Measurements from ENCODE around the gene EXT2. TPM values are rescaled to one million over a fixed set of nuclear protein-coding genes. Genes with fewer than 3 reads are reported as not detected.

EXT2 gene
- total RNA-seq, 1 donor from 2014 or later, result 73.9 TPM

DNA sequence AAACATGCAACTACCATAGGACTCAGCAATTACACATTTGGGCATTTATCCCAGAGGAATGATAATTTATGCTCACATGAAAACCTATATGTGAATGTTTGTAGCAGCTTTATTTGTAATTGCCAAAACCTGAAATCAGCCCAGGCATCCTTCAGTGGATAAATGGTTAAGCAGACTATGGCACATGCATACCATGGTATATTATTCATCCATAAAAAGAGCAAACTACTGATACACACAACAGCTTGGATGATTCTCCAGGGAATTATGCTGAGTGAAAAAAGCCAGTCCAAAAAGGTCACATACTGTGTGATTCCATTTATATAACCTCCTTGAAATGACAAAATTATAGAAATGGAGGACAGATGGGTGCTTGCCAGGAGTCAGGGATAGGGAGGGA lies 127.8 kb downstream of the EXT2 start:
- H3K9me3 Mint-ChIP-seq (ENCODE audit: low read depth), result no peaks in the 10 kb centered on the region

DNA sequence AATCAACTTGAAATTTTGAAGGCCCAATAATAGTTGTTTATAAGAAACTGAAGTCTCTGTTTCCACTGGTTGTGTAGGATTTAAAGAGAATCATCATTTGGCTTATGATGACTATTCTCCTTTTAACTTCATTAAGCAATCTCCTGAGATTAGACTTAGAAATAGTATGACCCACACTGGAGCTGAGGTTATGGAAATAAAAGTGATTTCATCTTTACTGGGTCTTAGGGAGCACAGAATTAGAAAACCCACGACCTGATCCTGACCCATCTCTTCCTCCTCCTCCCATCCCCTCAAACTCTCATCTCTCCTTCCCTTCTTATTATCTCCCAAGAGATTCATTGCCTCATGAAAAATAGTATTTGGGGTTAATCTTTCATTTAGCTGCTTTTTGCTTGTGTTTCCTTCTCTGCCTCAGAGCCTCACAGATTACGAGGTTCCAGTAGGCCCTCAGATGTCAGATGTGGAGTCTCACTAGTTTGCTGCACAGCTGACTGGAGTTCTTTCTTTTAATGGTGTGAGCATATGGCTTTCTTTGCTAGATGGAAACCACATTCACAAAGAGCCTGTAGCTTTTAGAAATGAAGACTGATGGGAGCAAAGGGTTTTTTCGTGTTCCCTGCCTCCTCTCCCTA lies 129.5 kb downstream of the EXT2 start:
- no peak overlapping the region for H3K4me3 Mint-ChIP-seq (ENCODE audit: low read depth)

More for the DNA sequence above, 127.8 kb downstream of the EXT2 start:
- Mint-ChIP-seq H3K4me3 (ENCODE audit: low read depth) (no peak overlapping the region), H3K36me3 (ENCODE audit: insufficient read depth) (peaks cover 1% of the 10 kb centered on the region), H3K4me1 (ENCODE audit: low read depth) (peaks cover 4% of the 10 kb centered on the region), H3K27ac (no peak overlapping the region), H3K27me3 (no peaks in the 10 kb centered on the region)
- TF ChIP-seq, protein P1, sequence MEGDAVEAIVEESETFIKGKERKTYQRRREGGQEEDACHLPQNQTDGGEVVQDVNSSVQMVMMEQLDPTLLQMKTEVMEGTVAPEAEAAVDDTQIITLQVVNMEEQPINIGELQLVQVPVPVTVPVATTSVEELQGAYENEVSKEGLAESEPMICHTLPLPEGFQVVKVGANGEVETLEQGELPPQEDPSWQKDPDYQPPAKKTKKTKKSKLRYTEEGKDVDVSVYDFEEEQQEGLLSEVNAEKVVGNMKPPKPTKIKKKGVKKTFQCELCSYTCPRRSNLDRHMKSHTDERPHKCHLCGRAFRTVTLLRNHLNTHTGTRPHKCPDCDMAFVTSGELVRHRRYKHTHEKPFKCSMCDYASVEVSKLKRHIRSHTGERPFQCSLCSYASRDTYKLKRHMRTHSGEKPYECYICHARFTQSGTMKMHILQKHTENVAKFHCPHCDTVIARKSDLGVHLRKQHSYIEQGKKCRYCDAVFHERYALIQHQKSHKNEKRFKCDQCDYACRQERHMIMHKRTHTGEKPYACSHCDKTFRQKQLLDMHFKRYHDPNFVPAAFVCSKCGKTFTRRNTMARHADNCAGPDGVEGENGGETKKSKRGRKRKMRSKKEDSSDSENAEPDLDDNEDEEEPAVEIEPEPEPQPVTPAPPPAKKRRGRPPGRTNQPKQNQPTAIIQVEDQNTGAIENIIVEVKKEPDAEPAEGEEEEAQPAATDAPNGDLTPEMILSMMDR (IDR thresholded peaks at IDR 0.05; ENCODE audit: unreplicated experiment), result no peak
- no peak for DNase-seq (ENCODE audit: low spot score, unreplicated experiment)

GRCh38 chr11:44226490-44226889 lies 131.0 kb downstream of the EXT2 start:
- Mint-ChIP-seq H3K36me3 (ENCODE audit: insufficient read depth) (no peaks in the 10 kb centered on the region), H3K4me1 (ENCODE audit: low read depth) (no peaks in the 10 kb centered on the region), H3K9me3 (ENCODE audit: low read depth) (no peaks in the 10 kb centered on the region), H3K4me3 (ENCODE audit: low read depth) (no peak overlapping the region), H3K27me3 (no peaks in the 10 kb centered on the region), H3K27ac (no peak overlapping the region)
- no peak for DNase-seq (ENCODE audit: low spot score, unreplicated experiment)
- TF ChIP-seq, protein P1 (IDR thresholded peaks at IDR 0.05; ENCODE audit: unreplicated experiment), result no peak

More for the DNA sequence above, 129.5 kb downstream of the EXT2 start:
- Mint-ChIP-seq H3K27me3 (no peaks in the 10 kb centered on the region), H3K4me1 (ENCODE audit: low read depth) (peaks cover 4% of the 10 kb centered on the region), H3K9me3 (ENCODE audit: low read depth) (no peaks in the 10 kb centered on the region), H3K36me3 (ENCODE audit: insufficient read depth) (no peaks in the 10 kb centered on the region), H3K27ac (no peak overlapping the region)
- DNase-seq (ENCODE audit: low spot score, unreplicated experiment), result no peak
- TF ChIP-seq, protein P1 (IDR thresholded peaks at IDR 0.05; ENCODE audit: unreplicated experiment), result no peak

- Mint-ChIP-seq H3K27ac (no peak overlapping the region), H3K36me3 (ENCODE audit: insufficient read depth) (no peaks in the 10 kb centered on the region), H3K9me3 (ENCODE audit: low read depth) (no peaks in the 10 kb centered on the region), H3K27me3 (no peaks in the 10 kb centered on the region), H3K4me1 (ENCODE audit: low read depth) (no peaks in the 10 kb centered on the region), H3K4me3 (ENCODE audit: low read depth) (no peak overlapping the region)
- DNase-seq (ENCODE audit: low spot score, unreplicated experiment), result no peak
- TF ChIP-seq, protein P1 (IDR thresholded peaks at IDR 0.05; ENCODE audit: unreplicated experiment), result no peak
Observed at GRCh38 chr11:44226945-44227344, 131.5 kb downstream of the EXT2 start.

DNA sequence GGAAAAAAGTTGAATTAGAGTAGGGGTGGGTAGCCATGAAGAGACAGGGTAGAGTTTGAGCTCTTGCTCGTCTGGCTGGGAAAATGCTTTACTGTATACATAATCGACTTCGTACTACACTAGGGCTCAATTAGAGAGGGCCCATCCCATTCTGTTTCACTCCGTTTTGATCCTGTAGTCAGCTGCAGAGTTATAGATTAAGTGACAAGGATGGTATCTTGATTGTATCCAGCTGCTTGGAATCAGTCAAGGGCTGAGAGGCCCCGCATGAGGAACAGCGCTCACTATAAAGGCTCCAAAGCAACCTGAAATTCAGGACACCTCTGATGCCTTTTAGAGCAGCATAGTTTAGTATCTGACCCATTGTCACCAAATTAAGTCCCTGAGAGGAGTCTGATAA lies 132.9 kb downstream of the EXT2 start:
- H3K4me3 Mint-ChIP-seq (ENCODE audit: low read depth), result no peak overlapping the region
- DNase-seq (ENCODE audit: low spot score, unreplicated experiment), result no peak
- no peak overlapping the region for H3K27ac Mint-ChIP-seq
- no peaks in the 10 kb centered on the region for H3K27me3 Mint-ChIP-seq
- H3K36me3 Mint-ChIP-seq (ENCODE audit: insufficient read depth), result peaks cover 2% of the 10 kb centered on the region
- H3K4me1 Mint-ChIP-seq (ENCODE audit: low read depth), result no peaks in the 10 kb centered on the region
- TF ChIP-seq, protein P1 (IDR thresholded peaks at IDR 0.05; ENCODE audit: unreplicated experiment), result no peak
- no peaks in the 10 kb centered on the region for H3K9me3 Mint-ChIP-seq (ENCODE audit: low read depth)

All from progenitor cell of endocrine pancreas (in vitro differentiated cells).